Body of pancreas (tissue), 4 donors: ENCODE results near the gene RGS1. TPM values are rescaled to one million over a fixed set of nuclear protein-coding genes. Genes with fewer than 3 reads are reported as not detected.

ENCODE experiments used
- ATAC-seq: fragments of 150-250 bp; one replicate; pipeline ENCODE4 v1.9.1; 2016
- DNase-seq, 4 donors: peaks; one replicate each; pipeline ENCODE4 v3.0.0-alpha.2; 2019
- H3K27ac ChIP-seq, 4 donors: fragments of 200-600 bp; sonication (generic); 1 replicate in 3 of 4; 2 replicates in 1 of 4; pipeline versions ENCODE4 v1.5.1 to v1.6.1; 2016 to 2019; ENCODE audit warnings: mild to moderate bottlenecking in 1 of 4, mixed read lengths in 1 of 4, moderate library complexity in 1 of 4
- H3K27me3 ChIP-seq, 2 donors: fragments of 200-600 bp; sonication (generic); one replicate each; pipeline ENCODE4 v1.6.0; 2016; ENCODE audit warnings: mild to moderate bottlenecking in 1 of 2
- H3K36me3 ChIP-seq, 2 donors: fragments of 200-600 bp; sonication (generic); replicated peaks in 1 of 2; 2 replicates each; pipeline ENCODE4 v1.5.1; 2016; ENCODE audit warnings: low read depth in 2 of 2; ENCODE audit not compliant: insufficient read depth in 1 of 2
- H3K4me1 ChIP-seq: fragments of 200-600 bp; sonication (generic); one replicate; pipeline ENCODE4 v1.6.0; 2016
- H3K4me3 ChIP-seq, 2 donors: fragments of 200-600 bp; sonication (generic); 1 replicate in 1 of 2; 2 replicates in 1 of 2; pipeline ENCODE4 v1.5.1; 2016 to 2019
- H3K9me3 ChIP-seq, 3 donors: fragments of 200-600 bp; sonication (generic); 1 replicate in 2 of 3; 2 replicates in 1 of 3; pipeline ENCODE4 v1.5.1; 2016
- CTCF ChIP-seq, 7 experiments: fragments of 450-650 bp in 4 of 7; fragments of 200-600 bp in 3 of 7; sonication (generic) in 3 of 7; IDR thresholded peaks; one replicate each; pipeline ENCODE4 v1.5.1; 2016 to 2019; ENCODE audit warnings: antibody characterized with exemption in 7 of 7
- POLR2A ChIP-seq, 3 donors: fragments of 450-650 bp; IDR thresholded peaks; one replicate each; pipeline ENCODE4 v1.6.1; 2016; ENCODE audit warnings: antibody characterized with exemption in 3 of 3, mild to moderate bottlenecking in 2 of 3
- WGBS, 2 donors: methylation state at CpG; one replicate each; pipeline ENCODE4 v1.1.5; 2017; 5-methylcytosine and 5-hydroxymethylcytosine counted together
- intact Hi-C: fragments of 100-400 bp; cut with DNase I; formaldehyde crosslinking; loops from one replicate; pipeline ENCODE4 v1.15.1; 2023
- total RNA-seq, 2 donors: library from RNA; depleted of rRNA; stranded (reverse); fragments of >200 nt; gene quantifications; one replicate each; pipeline ENCODE4 v1.1.0, GENCODE V29; 2016

Gene RGS1
- total RNA-seq, 2 donors from 2014 or later = 0.99 to 10.4 TPM

- WGBS, 2 donors = 57 to 66% methylated on average over 6 of the region's 6 CpGs
- Histone ChIP-seq H3K27me3 (no peaks in the 10 kb centered on the region), H3K9me3 (no peaks in the 10 kb centered on the region), H3K4me1 (no peaks in the 10 kb centered on the region), H3K4me3 (no peak overlapping the region), H3K27ac (peak overlapping the region in 1 of 4 donors; percentile 33), H3K36me3 (no peaks in the 10 kb centered on the region)
- DNase-seq (no peak), ATAC-seq (peak; percentile 48)
- intact Hi-C loops = no loop called here
- TF ChIP-seq CTCF (IDR thresholded peaks at IDR 0.05) (no peak), POLR2A (IDR thresholded peaks at IDR 0.05) (no peak)
Observed at GRCh38 chr1:192559115-192560006, 16.2 kb upstream of the RGS1 start.

- 86 to 90% methylated on average over 4 of the region's 4 CpGs for WGBS, 2 donors
- no peak for TF ChIP-seq CTCF (IDR thresholded peaks at IDR 0.05)
- no peak for TF ChIP-seq POLR2A (IDR thresholded peaks at IDR 0.05)
- Histone ChIP-seq H3K27ac (no peak overlapping the region), H3K36me3 (no peaks in the 10 kb centered on the region), H3K27me3 (no peaks in the 10 kb centered on the region), H3K4me1 (no peaks in the 10 kb centered on the region), H3K9me3 (no peaks in the 10 kb centered on the region), H3K4me3 (no peak overlapping the region)
- intact Hi-C loops = no loop called here
- no peak for DNase-seq
- ATAC-seq = no peak
Observed at GRCh38 chr1:192561301-192561700, 14.3 kb upstream of the RGS1 start.

GRCh38 chr1:192563129-192563528 lies 12.4 kb upstream of the RGS1 start:
- no peak overlapping the region for H3K27ac ChIP-seq
- no peak for DNase-seq
- no peak overlapping the region for H3K4me3 ChIP-seq
- WGBS, 2 donors = 82 to 87% methylated on average over 3 of the region's 3 CpGs
- no peak for ATAC-seq
- intact Hi-C loops = no loop called here
- peaks cover 7% of the 10 kb centered on the region for H3K4me1 ChIP-seq
- H3K36me3 ChIP-seq = no peaks in the 10 kb centered on the region
- H3K9me3 ChIP-seq = no peaks in the 10 kb centered on the region
- TF ChIP-seq CTCF (IDR thresholded peaks at IDR 0.05) = no peak
- TF ChIP-seq POLR2A (IDR thresholded peaks at IDR 0.05) = no peak
- H3K27me3 ChIP-seq = no peaks in the 10 kb centered on the region

- TF ChIP-seq CTCF (IDR thresholded peaks at IDR 0.05) (no peak), POLR2A (IDR thresholded peaks at IDR 0.05) (no peak)
- Histone ChIP-seq H3K27me3 (no peaks in the 10 kb centered on the region), H3K36me3 (no peaks in the 10 kb centered on the region), H3K4me1 (peaks cover 7% of the 10 kb centered on the region), H3K4me3 (no peak overlapping the region), H3K27ac (no peak overlapping the region), H3K9me3 (no peaks in the 10 kb centered on the region)
- ATAC-seq (no peak), DNase-seq (no peak)
- 80 to 85% methylated on average over 4 of the region's 4 CpGs for WGBS, 2 donors
- intact Hi-C loops = no loop called here
Observed at GRCh38 chr1:192564099-192564498, 11.5 kb upstream of the RGS1 start.

- Histone ChIP-seq H3K9me3 (no peaks in the 10 kb centered on the region), H3K36me3 (no peaks in the 10 kb centered on the region), H3K4me1 (peaks cover 15% of the 10 kb centered on the region), H3K27ac (no peak overlapping the region), H3K4me3 (no peak overlapping the region), H3K27me3 (no peaks in the 10 kb centered on the region)
- no peak for ATAC-seq
- WGBS, 2 donors = 81 to 82% methylated on average over 1 of the region's 1 CpG
- TF ChIP-seq CTCF (IDR thresholded peaks at IDR 0.05) (no peak), POLR2A (IDR thresholded peaks at IDR 0.05) (no peak)
- no peak for DNase-seq
- intact Hi-C loops = no loop called here
Observed at GRCh38 chr1:192565946-192566345, 9.6 kb upstream of the RGS1 start.
